Hepatocyte (in vitro differentiated cells): ENCODE results near the gene HTT. TPM values are rescaled to one million over a fixed set of nuclear protein-coding genes. Genes with fewer than 3 reads are reported as not detected.

Experiments
- DNase-seq: peaks from one replicate; pipeline ENCODE4 v3.0.0-alpha.2; 2016; ENCODE audit warnings: low spot score
- H2AFZ ChIP-seq: fragments of 200-600 bp; sonication (generic); 2 replicates; pipeline ENCODE4 v1.6.0; 2016; ENCODE audit warnings: antibody characterized with exemption, mild to moderate bottlenecking
- H3K27ac ChIP-seq: fragments of 200-600 bp; sonication (generic); 2 replicates; pipeline ENCODE4 v1.5.1; 2016; ENCODE audit warnings: mild to moderate bottlenecking
- H3K27me3 ChIP-seq: fragments of 200-600 bp; sonication (generic); 2 replicates; pipeline ENCODE4 v1.6.1; 2016
- H3K36me3 ChIP-seq: fragments of 200-600 bp; sonication (generic); replicated peaks from 2 replicates; pipeline ENCODE4 v1.5.1; 2016; ENCODE audit warnings: low read depth; ENCODE audit not compliant: insufficient read depth
- H3K4me1 ChIP-seq: fragments of 200-600 bp; sonication (generic); 2 replicates; pipeline ENCODE4 v1.5.1; 2016; ENCODE audit warnings: mild to moderate bottlenecking, moderate library complexity; ENCODE audit not compliant: insufficient read depth
- H3K4me2 ChIP-seq: fragments of 200-600 bp; sonication (generic); 2 replicates; pipeline ENCODE4 v1.6.0; 2016
- H3K4me3 ChIP-seq: fragments of 200-600 bp; sonication (generic); 2 replicates; pipeline ENCODE4 v1.5.1; 2016; ENCODE audit warnings: mild to moderate bottlenecking
- H3K79me2 ChIP-seq: fragments of 200-600 bp; sonication (generic); 2 replicates; pipeline ENCODE4 v1.6.0; 2017; ENCODE audit warnings: mild to moderate bottlenecking
- H3K9me2 ChIP-seq: fragments of 200-600 bp; sonication (generic); replicated peaks from 2 replicates; pipeline ENCODE4 v1.6.0; 2017; ENCODE audit warnings: mild to moderate bottlenecking; ENCODE audit not compliant: insufficient read depth
- H3K9me3 ChIP-seq: fragments of 200-600 bp; sonication (generic); 2 replicates; pipeline ENCODE4 v1.5.1; 2016; ENCODE audit warnings: low read depth, mild to moderate bottlenecking
- H4K20me1 ChIP-seq: fragments of 200-600 bp; sonication (generic); 2 replicates; pipeline ENCODE4 v1.6.0; 2016; ENCODE audit warnings: mild to moderate bottlenecking; ENCODE audit not compliant: insufficient read depth, poor library complexity, severe bottlenecking
- EZH2 ChIP-seq: fragments of 200-600 bp; sonication (generic); IDR thresholded peaks from 2 replicates; pipeline ENCODE4 v1.6.1; 2016; ENCODE audit warnings: antibody characterized with exemption, mild to moderate bottlenecking, borderline replicate concordance
- EZH2phosphoT487 ChIP-seq: fragments of 200-600 bp; sonication (generic); IDR thresholded peaks from one replicate; pipeline ENCODE4 v1.6.1; 2018; ENCODE audit warnings: antibody characterized with exemption, mild to moderate bottlenecking, low read depth, moderate library complexity; ENCODE audit not compliant: unreplicated experiment, severe bottlenecking
- WGBS: methylation state at CpG from one replicate; pipeline ENCODE4 v1.1.6; 2016; ENCODE audit warnings: low lambda C conversion rate; ENCODE audit errors: missing lambda C conversion rate; 5-methylcytosine and 5-hydroxymethylcytosine counted together
- polyA plus RNA-seq: library from polyadenylated mRNA; unstranded; fragments of >200 nt; fragmentation: Nextera tagmentation; extraction: Ambion mirVana; gene quantifications from 2 replicates; pipeline ENCODE4 v1.2.1, GENCODE V29; 2016
- total RNA-seq: library from RNA; depleted of rRNA; stranded (reverse); fragments of >200 nt; gene quantifications from 2 replicates; pipeline ENCODE4 v1.2.3, GENCODE V29; 2014
- TF ChIP-seq, protein P1 (sequence below): fragments of 200-600 bp; sonication (generic); IDR thresholded peaks from 2 replicates; pipeline ENCODE4 v1.5.1; 2016; ENCODE audit warnings: antibody characterized with exemption, mild to moderate bottlenecking; ENCODE audit not compliant: poor library complexity

The HTT gene
- total and polyA plus RNA-seq, 2 experiments from 2014 or later, result 12.4 to 33.9 TPM

DNA sequence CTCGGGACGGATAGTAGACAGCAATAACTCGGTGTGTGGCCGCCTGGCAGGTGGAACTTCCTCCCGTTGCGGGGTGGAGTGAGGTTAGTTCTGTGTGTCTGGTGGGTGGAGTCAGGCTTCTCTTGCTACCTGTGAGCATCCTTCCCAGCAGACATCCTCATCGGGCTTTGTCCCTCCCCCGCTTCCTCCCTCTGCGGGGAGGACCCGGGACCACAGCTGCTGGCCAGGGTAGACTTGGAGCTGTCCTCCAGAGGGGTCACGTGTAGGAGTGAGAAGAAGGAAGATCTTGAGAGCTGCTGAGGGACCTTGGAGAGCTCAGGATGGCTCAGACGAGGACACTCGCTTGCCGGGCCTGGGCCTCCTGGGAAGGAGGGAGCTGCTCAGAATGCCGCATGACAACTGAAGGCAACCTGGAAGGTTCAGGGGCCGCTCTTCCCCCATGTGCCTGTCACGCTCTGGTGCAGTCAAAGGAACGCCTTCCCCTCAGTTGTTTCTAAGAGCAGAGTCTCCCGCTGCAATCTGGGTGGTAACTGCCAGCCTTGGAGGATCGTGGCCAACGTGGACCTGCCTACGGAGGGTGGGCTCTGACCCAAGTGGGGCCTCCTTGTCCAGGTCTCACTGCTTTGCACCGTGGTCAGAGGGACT, 168.8 kb downstream of the HTT start:
- WGBS, result 92% methylated on average over 23 of the region's 23 CpGs
- H3K4me3 ChIP-seq, result no peak overlapping the region
- no peaks in the 10 kb centered on the region for H3K79me2 ChIP-seq
- TF ChIP-seq, protein P1, sequence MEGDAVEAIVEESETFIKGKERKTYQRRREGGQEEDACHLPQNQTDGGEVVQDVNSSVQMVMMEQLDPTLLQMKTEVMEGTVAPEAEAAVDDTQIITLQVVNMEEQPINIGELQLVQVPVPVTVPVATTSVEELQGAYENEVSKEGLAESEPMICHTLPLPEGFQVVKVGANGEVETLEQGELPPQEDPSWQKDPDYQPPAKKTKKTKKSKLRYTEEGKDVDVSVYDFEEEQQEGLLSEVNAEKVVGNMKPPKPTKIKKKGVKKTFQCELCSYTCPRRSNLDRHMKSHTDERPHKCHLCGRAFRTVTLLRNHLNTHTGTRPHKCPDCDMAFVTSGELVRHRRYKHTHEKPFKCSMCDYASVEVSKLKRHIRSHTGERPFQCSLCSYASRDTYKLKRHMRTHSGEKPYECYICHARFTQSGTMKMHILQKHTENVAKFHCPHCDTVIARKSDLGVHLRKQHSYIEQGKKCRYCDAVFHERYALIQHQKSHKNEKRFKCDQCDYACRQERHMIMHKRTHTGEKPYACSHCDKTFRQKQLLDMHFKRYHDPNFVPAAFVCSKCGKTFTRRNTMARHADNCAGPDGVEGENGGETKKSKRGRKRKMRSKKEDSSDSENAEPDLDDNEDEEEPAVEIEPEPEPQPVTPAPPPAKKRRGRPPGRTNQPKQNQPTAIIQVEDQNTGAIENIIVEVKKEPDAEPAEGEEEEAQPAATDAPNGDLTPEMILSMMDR, result no peak
- TF ChIP-seq EZH2phosphoT487 (no peak), EZH2 (no peak)
- no peak overlapping the region for H2AFZ ChIP-seq
- no peaks in the 10 kb centered on the region for H3K36me3 ChIP-seq
- no peaks in the 10 kb centered on the region for H3K9me2 ChIP-seq
- no peak overlapping the region for H3K4me2 ChIP-seq
- DNase-seq, result no peak
- no peaks in the 10 kb centered on the region for H3K9me3 ChIP-seq
- no peak overlapping the region for H3K27ac ChIP-seq
- H3K4me1 ChIP-seq, result peaks cover 10% of the 10 kb centered on the region
- no peaks in the 10 kb centered on the region for H4K20me1 ChIP-seq
- no peaks in the 10 kb centered on the region for H3K27me3 ChIP-seq

DNA sequence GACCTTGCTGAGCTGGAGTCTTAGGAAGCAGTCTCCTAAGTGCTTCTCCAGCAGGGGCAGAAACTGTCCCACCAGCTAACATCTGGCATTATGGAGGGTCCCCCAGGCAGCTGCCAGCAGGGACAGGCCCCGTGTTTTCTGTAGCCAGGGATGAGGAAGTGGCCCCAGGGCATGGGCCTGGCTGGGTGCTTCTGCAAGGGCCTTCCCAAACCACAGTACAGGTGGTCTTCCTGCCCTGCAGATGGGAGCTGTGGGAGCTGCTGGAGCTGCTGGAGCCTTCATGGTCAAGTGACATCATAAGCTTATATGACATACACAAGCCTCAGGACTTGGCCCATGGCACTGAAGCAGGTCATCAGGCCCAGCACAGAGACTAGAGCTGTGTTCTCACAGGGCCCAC, 169.5 kb downstream of the HTT start:
- Histone ChIP-seq H3K36me3 (no peaks in the 10 kb centered on the region), H3K9me2 (no peaks in the 10 kb centered on the region), H3K4me3 (no peak overlapping the region), H3K27ac (no peak overlapping the region), H2AFZ (no peak overlapping the region), H3K4me1 (peaks cover 10% of the 10 kb centered on the region), H3K9me3 (no peaks in the 10 kb centered on the region), H3K27me3 (no peaks in the 10 kb centered on the region), H3K79me2 (no peaks in the 10 kb centered on the region), H4K20me1 (no peaks in the 10 kb centered on the region), H3K4me2 (no peak overlapping the region)
- 78% methylated on average over 1 of the region's 1 CpG for WGBS
- TF ChIP-seq, protein P1, result no peak
- TF ChIP-seq EZH2 (no peak), EZH2phosphoT487 (no peak)
- DNase-seq, result no peak

DNA sequence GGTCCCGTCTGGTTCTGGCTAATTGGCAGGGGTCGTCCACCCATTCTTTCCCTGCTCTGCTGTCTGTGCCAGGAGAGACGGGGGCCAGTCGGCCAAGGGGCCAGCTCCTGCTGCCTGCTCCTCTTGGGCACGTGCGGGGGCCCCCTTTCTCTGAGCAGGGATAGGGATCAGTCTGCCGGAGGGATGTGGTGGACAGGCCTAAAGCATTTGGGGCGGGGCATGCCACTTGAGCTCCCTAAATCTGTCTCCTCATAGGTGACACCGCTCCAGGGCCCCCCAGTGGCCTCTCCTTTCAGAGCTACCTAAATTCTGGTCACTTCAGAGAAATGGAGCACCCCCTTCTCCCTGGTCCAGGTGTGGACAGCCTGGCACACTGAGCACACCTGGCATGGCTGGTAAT, 170.3 kb downstream of the HTT start:
- TF ChIP-seq, protein P1, result no peak
- TF ChIP-seq EZH2 (no peak), EZH2phosphoT487 (no peak)
- H3K9me3 ChIP-seq, result no peaks in the 10 kb centered on the region
- no peak overlapping the region for H3K4me3 ChIP-seq
- no peak overlapping the region for H2AFZ ChIP-seq
- H3K27me3 ChIP-seq, result no peaks in the 10 kb centered on the region
- H3K79me2 ChIP-seq, result no peaks in the 10 kb centered on the region
- H3K4me1 ChIP-seq, result peaks cover 10% of the 10 kb centered on the region
- DNase-seq, result no peak
- no peak overlapping the region for H3K4me2 ChIP-seq
- no peaks in the 10 kb centered on the region for H3K9me2 ChIP-seq
- H3K27ac ChIP-seq, result no peak overlapping the region
- no peaks in the 10 kb centered on the region for H3K36me3 ChIP-seq
- WGBS, result 89% methylated on average over 9 of the region's 9 CpGs
- no peaks in the 10 kb centered on the region for H4K20me1 ChIP-seq

DNA sequence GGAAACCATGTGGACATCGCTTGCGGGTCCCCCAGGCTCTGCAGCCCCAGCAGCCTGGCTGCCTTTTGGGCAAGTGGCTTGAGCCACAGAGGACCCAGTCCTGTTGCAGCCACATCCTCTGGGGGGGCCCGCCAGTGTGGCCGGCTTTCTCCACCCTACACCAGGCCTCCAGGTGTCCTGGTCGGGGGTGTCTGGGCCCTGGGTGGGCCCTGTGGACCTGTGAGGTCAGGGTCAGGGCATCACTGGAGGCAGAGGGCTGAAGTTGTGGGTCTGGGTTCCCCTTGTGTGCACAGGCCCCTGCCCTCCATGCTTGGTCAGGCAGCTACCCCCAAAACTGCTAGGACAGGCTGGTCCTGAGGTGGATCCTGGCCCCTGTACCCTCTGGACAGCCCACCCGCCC, 171.2 kb downstream of the HTT start:
- no peaks in the 10 kb centered on the region for H3K79me2 ChIP-seq
- H3K4me1 ChIP-seq, result peaks cover 10% of the 10 kb centered on the region
- H3K4me2 ChIP-seq, result no peak overlapping the region
- no peak overlapping the region for H2AFZ ChIP-seq
- no peak overlapping the region for H3K4me3 ChIP-seq
- no peaks in the 10 kb centered on the region for H3K27me3 ChIP-seq
- no peak for DNase-seq
- 95% methylated on average over 6 of the region's 6 CpGs for WGBS
- H3K9me2 ChIP-seq, result no peaks in the 10 kb centered on the region
- no peaks in the 10 kb centered on the region for H3K36me3 ChIP-seq
- H3K9me3 ChIP-seq, result no peaks in the 10 kb centered on the region
- no peaks in the 10 kb centered on the region for H4K20me1 ChIP-seq
- TF ChIP-seq EZH2 (no peak), EZH2phosphoT487 (no peak)
- TF ChIP-seq, protein P1, result no peak
- no peak overlapping the region for H3K27ac ChIP-seq
